IPS-15b (cell line): ENCODE data around the gene PRICKLE3.
"Not testable (repeated sequence)": the region's sequence is repeated elsewhere in the genome, so short reads cannot be mapped to it uniquely, and the experiment has no call there.

ENCODE experiments used
- H3K27me3 ChIP-seq: one replicate; pipeline ENCODE4 v1.6.1; 2013; ENCODE audit warnings: low read length; ENCODE audit not compliant: control insufficient read depth, insufficient read depth
- H3K36me3 ChIP-seq: one replicate; pipeline ENCODE4 v1.6.1; 2013; ENCODE audit warnings: low read length; ENCODE audit not compliant: control insufficient read depth, insufficient read depth
- H3K4me1 ChIP-seq: one replicate; pipeline ENCODE4 v1.6.1; 2013; ENCODE audit warnings: mild to moderate bottlenecking, low read length; ENCODE audit not compliant: control insufficient read depth, insufficient read depth
- H3K4me3 ChIP-seq: one replicate; pipeline ENCODE4 v1.5.1; 2013; ENCODE audit warnings: low read depth, low read length
- H3K9ac ChIP-seq: one replicate; pipeline ENCODE4 v1.6.1; 2013; ENCODE audit warnings: low read depth, mild to moderate bottlenecking, low read length
- H3K9me3 ChIP-seq: one replicate; pipeline ENCODE4 v1.6.1; 2013; ENCODE audit warnings: mild to moderate bottlenecking, low read length; ENCODE audit not compliant: control insufficient read depth, insufficient read depth

Gene PRICKLE3

GRCh38 chrX:49175435-49176274 is 10.5 kb downstream of the PRICKLE3 start:
- Histone ChIP-seq H3K4me3 (no peak overlapping the region), H3K27me3 (peaks cover 23% of the 10 kb centered on the region), H3K9ac (no peak overlapping the region), H3K4me1 (no peaks in the 10 kb centered on the region), H3K9me3 (no peaks in the 10 kb centered on the region), H3K36me3 (peaks cover 17% of the 10 kb centered on the region)

- Histone ChIP-seq H3K9me3 (no peaks in the 10 kb centered on the region), H3K9ac (no peak overlapping the region), H3K4me3 (no peak overlapping the region), H3K36me3 (peaks cover 13% of the 10 kb centered on the region), H3K27me3 (peaks cover 29% of the 10 kb centered on the region), H3K4me1 (no peaks in the 10 kb centered on the region)
These were observed 11.4 kb downstream of the PRICKLE3 start for GRCh38 chrX:49174723-49175122.

DNA sequence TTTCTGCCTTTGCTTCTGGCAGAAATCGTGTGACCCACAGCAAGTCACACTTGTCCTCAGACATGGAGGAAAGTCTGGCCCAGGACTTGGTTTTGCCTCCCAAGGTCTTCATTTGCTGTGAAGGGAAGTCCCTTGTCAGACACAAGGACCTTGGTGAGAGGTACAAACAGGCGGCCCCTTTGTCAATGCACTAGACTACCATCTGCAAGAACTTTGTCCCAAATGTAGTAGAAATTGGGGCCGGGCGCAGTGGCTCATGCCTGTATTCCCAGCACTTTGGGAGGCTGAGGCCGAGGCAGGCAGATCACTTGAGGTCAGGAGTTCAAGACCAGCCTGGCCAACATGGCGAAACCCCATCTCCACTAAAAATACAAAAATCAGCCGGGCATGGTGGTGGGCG is 12.6 kb downstream of the PRICKLE3 start:
- not testable (repeated sequence) for H3K9me3 ChIP-seq, H3K36me3 ChIP-seq, H3K9ac ChIP-seq, H3K4me1 ChIP-seq, H3K4me3 ChIP-seq
- H3K27me3 ChIP-seq: peaks cover 32% of the 10 kb centered on the region

DNA sequence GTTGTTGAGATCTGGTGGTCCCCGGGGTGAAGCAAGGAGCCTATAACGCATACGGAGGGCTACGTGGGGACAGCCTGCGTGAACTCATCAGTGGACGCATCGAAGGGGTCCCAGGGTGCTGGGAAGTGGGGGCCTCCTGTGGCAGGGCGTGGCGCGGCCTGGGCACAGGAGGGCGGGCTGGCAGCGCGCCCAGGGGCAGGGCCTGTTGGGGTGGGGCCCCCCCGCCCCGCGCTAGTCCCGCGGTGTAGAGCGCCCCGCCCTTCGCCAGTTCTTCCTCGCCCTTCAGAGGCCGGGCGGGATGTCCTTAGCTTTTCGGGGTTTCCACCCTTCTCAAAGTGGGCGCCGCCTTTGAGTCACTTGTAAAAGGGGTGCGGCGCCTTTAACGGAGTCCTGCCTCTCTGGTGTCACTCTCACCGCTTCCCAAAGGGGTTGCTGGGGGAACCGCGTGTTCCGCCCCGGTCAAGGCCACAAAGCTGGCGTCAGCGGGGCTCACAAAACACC is 13.8 kb downstream of the PRICKLE3 start:
- H3K9ac ChIP-seq: no peak overlapping the region
- peaks cover 40% of the 10 kb centered on the region for H3K27me3 ChIP-seq
- H3K9me3 ChIP-seq: no peaks in the 10 kb centered on the region
- peaks cover 4% of the 10 kb centered on the region for H3K4me1 ChIP-seq
- peak overlapping the region; percentile 55 for H3K4me3 ChIP-seq
- peaks cover 5% of the 10 kb centered on the region for H3K36me3 ChIP-seq

DNA sequence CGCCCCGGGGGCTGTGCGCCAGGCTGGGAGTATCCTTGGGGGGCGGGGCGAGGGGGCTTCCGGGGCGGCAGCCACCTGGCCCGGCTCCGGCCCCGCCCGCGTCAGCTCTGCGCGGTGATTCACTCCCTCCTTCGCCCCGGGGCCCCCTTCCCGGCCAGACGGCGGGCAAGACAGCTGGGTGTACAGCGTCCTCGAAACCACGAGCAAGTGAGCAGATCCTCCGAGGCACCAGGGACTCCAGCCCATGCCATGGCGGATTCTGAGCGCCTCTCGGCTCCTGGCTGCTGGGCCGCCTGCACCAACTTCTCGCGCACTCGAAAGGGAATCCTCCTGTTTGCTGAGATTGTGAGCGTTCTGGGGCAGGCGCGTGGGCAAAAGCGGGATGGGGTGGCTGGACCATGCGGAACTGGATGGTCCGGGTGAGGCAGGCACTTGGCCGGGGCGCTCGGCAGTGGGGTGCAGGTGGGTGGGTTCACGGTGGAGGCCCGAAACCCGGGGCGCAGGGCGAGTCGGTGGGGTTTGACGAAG is 14.4 kb downstream of the PRICKLE3 start, which contains the start of gene PLP2:
Gene PLP2, plus strand, starts transcription at position 147 of the 528 bp plus-strand sequence. Its CDS starts 103 bp downstream, at position 250.
- H3K9ac ChIP-seq: no peak within 1 kb of the TSS
- peak within 1 kb of the TSS; percentile 55 for H3K4me3 ChIP-seq
- peaks cover 5% of the 10 kb centered on the region for H3K4me1 ChIP-seq
- no peaks in the 10 kb centered on the region for H3K9me3 ChIP-seq
- peaks cover 42% of the 10 kb centered on the region for H3K27me3 ChIP-seq
- H3K36me3 ChIP-seq: peaks cover 5% of the 10 kb centered on the region

- H3K9ac ChIP-seq: no peak overlapping the region
- H3K4me1 ChIP-seq: peaks cover 5% of the 10 kb centered on the region
- H3K36me3 ChIP-seq: no peaks in the 10 kb centered on the region
- peaks cover 51% of the 10 kb centered on the region for H3K27me3 ChIP-seq
- no peaks in the 10 kb centered on the region for H3K9me3 ChIP-seq
- H3K4me3 ChIP-seq: peak overlapping the region; percentile 60
These were observed 18.4 kb downstream of the PRICKLE3 start for GRCh38 chrX:49167740-49168108.

- Histone ChIP-seq H3K9ac (no peak overlapping the region), H3K36me3 (no peaks in the 10 kb centered on the region), H3K27me3 (peaks cover 49% of the 10 kb centered on the region), H3K4me1 (peaks cover 5% of the 10 kb centered on the region), H3K4me3 (peak overlapping the region; percentile 60), H3K9me3 (no peaks in the 10 kb centered on the region)
These were observed 19.0 kb downstream of the PRICKLE3 start for GRCh38 chrX:49166914-49167739.

GRCh38 chrX:49165901-49166881 is 20.0 kb downstream of the PRICKLE3 start:
- no peaks in the 10 kb centered on the region for H3K9me3 ChIP-seq
- no peak overlapping the region for H3K9ac ChIP-seq
- H3K4me1 ChIP-seq: peaks cover 5% of the 10 kb centered on the region
- H3K27me3 ChIP-seq: peaks cover 50% of the 10 kb centered on the region
- H3K36me3 ChIP-seq: no peaks in the 10 kb centered on the region
- H3K4me3 ChIP-seq: peak overlapping the region; percentile 60

DNA sequence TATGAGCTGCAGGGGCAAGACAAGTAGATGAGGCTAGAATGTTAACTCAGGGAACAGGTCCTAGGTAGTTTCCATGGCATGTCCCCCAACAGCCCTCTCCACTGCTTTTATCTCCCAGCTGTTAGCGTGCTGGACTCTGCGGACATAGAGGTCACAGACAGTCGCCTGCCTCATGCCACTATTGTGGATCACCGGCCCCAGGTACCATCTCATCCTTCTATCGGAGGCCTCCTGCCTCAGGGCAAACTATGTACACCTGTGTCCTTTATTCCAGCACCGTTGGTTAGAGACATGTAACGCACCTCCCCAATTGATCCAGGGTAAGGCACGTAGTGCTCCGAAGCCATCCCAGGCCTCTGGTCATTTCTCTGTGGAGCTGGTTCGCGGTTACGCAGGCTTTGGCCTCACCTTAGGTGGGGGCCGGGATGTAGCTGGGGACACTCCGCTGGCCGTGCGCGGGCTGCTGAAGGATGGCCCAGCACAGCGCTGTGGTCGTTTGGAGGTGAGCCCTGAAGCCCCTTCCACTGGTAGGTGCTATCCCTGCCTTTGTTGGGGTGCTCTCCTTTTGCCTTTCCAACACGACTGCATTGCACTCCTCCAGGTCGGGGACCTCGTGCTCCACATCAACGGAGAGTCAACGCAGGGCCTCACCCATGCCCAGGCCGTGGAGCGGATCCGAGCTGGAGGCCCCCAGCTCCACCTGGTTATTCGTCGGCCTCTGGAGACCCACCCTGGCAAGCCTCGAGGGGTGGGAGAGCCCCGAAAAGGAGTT is 21.4 kb downstream of the PRICKLE3 start:
- peaks cover 5% of the 10 kb centered on the region for H3K4me1 ChIP-seq
- H3K9ac ChIP-seq: no peak overlapping the region
- no peaks in the 10 kb centered on the region for H3K9me3 ChIP-seq
- H3K36me3 ChIP-seq: no peaks in the 10 kb centered on the region
- H3K4me3 ChIP-seq: no peak overlapping the region
- H3K27me3 ChIP-seq: peaks cover 47% of the 10 kb centered on the region

- Histone ChIP-seq H3K4me3 (peak overlapping the region; percentile 52), H3K9me3 (no peaks in the 10 kb centered on the region), H3K9ac (no peak overlapping the region), H3K27me3 (peaks cover 52% of the 10 kb centered on the region), H3K4me1 (peaks cover 5% of the 10 kb centered on the region), H3K36me3 (no peaks in the 10 kb centered on the region)
These were observed 22.4 kb downstream of the PRICKLE3 start for GRCh38 chrX:49163555-49164419.
